ENCODE results near the gene FREM1.
"Not testable (repeated sequence)": the region's sequence is repeated elsewhere in the genome, so short reads cannot be mapped to it uniquely, and the experiment has no call there.

Gene FREM1, protein sequence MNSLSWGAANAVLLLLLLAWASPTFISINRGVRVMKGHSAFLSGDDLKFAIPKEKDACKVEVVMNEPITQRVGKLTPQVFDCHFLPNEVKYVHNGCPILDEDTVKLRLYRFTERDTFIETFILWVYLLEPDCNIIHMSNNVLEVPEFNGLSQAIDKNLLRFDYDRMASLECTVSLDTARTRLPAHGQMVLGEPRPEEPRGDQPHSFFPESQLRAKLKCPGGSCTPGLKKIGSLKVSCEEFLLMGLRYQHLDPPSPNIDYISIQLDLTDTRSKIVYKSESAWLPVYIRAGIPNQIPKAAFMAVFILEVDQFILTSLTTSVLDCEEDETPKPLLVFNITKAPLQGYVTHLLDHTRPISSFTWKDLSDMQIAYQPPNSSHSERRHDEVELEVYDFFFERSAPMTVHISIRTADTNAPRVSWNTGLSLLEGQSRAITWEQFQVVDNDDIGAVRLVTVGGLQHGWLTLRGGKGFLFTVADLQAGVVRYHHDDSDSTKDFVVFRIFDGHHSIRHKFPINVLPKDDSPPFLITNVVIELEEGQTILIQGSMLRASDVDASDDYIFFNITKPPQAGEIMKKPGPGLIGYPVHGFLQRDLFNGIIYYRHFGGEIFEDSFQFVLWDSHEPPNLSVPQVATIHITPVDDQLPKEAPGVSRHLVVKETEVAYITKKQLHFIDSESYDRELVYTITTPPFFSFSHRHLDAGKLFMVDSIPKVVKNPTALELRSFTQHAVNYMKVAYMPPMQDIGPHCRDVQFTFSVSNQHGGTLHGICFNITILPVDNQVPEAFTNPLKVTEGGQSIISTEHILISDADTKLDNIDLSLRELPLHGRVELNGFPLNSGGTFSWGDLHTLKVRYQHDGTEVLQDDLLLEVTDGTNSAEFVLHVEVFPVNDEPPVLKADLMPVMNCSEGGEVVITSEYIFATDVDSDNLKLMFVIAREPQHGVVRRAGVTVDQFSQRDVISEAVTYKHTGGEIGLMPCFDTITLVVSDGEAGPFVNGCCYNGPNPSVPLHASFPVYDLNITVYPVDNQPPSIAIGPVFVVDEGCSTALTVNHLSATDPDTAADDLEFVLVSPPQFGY (N-terminal part only)

DNA sequence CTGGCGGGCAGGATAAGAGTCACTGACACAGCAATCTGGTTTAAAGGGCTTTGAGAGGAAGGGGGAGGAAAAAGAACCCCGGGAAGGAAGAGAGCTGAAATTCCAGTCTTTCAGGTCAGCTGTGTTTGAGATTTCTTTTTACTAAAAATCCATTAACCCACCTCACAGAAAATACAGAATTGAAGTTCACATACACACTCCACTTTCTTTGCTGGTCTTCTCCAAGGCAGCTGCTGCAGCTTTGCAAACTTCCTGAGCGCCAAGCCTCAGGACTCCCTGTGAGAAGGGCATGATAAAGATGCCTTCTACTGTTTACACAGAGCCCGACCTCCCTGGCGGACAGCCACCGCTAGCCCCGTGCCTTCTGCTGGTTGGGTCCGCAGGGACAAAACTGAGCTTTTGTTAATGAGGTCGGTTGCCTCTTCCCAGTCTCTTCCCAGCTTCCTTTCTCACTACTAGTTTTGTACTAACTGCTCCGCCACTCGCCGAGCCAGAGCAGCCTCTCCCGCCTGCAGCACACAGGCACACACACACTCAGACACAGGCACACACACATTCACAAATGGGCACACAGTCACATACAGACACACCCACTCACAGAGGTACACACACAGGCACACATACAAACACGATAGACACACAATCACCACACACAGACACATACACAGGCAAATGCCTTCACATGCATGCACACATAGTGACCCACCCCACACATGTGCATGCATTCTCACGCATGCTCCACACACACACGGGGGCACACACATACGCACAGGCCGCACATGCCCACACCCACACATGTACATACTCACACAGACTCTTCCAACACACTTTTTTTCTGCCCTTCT lies at the start of gene FREM1:
Gene FREM1, minus strand, starts transcription at position 468 of the 845 bp plus-strand sequence. CDS start 41,451 bp downstream, outside the sequence.
- DNase-seq, result no peak

DNA sequence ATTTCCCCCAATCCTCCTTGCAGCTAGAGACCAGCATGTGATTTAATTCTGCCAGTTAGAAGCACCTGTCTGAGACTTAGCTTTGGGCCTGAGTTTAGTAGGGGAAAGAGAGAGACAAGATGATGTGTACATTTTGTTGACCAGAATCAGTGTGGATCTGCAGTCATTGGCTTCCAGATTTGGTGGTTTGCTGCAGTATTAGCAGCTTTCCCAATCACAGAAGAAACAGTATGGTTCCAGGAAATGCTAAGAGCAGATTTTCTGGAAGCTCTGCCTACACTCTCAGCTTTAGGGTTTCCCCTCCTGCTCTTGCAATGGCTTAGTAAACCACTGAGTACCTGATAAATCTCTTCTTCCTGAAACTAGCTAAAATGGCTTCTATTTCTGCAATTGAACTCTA lies 48.8 kb upstream of the FREM1 start:
- DNase-seq, result no peak

DNA sequence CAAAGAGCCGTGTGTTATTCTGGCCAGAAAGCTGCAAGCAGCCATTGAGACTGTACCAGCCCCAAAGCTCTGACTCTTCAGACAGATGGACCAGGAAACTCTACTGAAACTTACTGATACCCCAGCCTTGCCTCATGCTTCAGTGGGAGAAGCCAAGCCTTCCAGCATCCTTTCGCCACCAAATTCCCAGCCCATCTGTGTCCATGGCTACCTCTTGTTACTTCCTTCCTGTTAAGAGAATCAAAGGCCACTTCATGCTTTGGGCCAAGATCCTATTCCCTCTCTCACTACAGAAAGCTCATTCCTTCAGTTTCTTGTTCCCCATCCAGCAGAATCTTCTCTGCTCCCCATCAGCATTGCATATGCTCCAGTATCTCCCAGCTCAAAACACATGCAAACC lies 46.9 kb upstream of the FREM1 start:
- no peak for DNase-seq

DNA sequence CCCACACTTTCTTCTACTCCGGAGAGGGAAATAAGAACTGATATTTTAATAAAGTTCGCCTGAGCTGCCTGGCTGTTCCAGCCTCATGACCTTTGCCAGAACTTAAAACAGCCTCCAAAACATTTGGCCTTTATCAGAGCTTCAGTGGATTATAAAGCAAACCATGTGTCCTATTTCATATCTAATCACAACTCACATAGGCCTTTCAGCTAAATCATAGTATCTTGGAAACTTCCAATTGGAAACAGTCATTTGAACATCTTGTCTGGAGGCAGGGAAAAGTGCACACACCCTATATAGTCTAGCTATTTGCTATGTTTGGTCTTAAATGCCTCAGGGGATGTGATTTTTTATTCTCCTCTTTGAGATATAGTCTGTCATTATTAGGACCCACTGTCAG lies 46.0 kb upstream of the FREM1 start:
- no peak for DNase-seq

DNA sequence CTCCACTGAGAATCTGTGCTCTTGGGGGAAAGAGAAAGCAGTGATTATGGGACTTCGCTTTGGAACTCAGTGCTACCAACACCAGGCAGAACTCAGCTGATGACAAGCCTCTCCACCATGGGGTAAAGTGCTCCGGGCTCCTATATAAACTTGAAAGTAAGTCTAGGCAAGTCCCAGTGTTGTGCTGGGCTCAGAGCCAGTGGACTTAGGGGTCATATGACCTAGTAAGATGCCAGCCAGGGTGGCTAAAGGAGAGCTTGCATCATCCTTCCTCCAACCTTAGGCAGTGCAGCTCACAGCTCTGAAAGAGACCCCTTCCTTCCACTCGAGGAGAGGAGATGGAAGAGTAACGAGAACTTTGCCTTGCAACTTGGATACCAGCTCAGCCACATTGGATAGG lies 35.1 kb upstream of the FREM1 start:
- no peak for DNase-seq

DNA sequence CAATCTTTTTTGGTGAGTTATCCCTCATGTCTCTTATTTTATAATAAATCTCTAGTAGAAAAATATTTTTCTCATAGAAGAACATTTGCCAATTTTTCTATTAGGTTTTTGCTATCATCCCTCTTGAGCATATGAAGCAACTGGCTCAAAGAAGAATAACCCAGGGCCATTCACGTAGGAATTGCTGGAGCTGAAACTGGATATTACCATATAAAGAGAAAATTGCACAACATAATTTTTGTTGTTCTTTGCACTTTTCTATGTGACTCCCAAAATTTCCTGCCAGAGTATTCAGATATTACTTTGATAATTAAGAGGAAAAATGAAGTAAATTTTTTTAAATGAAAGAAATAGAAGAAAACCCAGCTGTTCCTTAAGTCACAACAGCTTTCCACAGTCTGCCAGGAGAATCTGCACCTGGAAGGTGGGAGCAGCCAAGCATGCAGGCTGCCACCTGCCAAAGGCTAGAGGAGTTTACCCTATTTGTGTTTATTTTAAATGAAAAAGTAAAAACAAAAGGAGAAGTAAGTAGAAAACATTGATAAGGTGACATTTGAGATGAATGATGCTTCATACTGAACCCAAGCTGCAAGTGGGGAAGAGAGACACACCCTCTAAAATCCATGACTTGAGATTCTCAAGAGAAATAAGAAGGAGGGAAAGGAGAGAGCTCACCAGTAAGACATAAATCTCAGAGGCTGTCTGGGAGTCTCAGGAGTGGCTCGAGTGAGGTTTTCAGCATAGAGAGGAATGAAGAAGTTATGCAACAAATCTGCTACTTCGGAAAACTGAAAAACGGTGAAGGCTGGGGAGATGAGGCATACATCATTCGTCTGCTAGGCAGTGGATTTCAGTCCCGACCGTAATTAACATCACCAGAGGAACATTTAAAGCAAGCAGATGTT lies 31.5 kb upstream of the FREM1 start:
- DNase-seq, result no peak

DNA sequence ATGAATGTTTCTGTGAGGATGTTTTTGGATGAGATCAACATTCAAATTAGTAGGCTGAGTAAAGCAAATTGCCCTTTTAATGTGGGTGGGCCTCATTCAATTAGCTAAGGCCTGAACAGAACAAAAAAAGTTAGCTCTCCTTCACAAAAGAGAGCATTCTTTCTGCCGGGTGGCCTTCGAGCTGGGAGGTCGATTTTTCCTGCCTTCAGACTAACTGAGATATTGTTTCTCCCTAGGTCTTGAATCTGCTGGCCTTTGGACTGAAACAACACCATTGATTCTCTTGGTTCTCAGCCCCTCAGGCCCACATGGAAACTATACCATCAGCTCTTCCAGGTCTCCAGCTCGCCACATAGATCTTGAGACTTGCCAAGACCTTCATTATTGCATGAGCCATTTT lies 29.1 kb upstream of the FREM1 start:
- DNase-seq, result no peak

DNA sequence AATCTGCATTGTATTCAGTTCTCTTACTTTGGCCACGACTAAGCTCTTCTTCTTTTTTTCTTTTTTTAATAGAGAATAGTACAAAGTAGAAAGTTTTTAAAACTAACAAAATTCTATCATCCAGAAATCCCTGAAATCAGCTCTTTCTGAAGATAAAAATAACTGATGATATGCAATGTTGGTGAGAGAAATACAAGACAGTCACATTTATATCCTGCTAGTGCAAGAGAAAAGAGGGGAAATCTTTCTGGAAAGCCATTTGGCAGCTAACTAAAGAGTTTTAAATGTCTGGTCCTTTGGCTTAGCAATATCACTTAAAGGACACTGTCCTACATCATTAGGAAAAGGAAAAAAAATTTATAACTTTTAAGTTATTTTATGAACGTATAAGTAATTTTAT lies 27.0 kb upstream of the FREM1 start:
- DNase-seq, result no peak

DNA sequence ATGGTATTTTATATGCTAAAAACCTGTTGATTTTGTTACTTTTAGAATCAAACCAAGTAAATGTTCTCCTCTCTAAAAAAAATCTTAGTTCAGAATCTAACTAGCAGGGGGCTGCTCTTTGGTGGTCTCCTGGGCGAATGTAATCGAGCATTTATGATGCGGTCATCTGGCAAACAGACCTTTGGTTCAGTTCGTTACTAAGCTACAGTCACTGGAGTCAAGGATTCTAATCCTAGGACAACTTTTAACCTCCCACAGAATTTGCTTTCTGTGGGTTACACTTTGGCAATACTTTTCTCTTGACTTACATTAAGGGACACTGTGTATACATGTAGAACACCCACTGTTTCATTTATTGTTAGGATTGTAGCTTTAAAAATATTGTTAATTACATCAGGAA lies 26.3 kb upstream of the FREM1 start:
- no peak for DNase-seq

DNA sequence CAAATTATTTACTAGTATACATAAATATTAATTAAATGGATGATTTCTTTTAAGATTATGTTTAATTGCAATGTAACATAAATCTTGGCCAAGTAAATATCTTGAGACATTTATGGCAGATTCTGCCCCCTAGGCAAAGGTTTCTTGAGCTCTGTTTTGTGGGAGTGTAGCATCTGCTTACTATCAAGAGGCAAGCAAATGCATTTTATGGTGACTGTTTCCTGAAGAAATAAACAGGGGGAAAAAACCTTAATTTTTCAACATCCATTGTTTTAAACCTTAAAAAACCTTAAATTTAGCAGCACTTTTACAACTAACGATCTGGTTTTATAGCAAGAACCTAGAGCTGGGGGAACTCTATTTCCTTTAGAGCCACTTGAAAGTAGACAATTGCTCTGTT lies 25.7 kb upstream of the FREM1 start:
- no peak for DNase-seq

DNA sequence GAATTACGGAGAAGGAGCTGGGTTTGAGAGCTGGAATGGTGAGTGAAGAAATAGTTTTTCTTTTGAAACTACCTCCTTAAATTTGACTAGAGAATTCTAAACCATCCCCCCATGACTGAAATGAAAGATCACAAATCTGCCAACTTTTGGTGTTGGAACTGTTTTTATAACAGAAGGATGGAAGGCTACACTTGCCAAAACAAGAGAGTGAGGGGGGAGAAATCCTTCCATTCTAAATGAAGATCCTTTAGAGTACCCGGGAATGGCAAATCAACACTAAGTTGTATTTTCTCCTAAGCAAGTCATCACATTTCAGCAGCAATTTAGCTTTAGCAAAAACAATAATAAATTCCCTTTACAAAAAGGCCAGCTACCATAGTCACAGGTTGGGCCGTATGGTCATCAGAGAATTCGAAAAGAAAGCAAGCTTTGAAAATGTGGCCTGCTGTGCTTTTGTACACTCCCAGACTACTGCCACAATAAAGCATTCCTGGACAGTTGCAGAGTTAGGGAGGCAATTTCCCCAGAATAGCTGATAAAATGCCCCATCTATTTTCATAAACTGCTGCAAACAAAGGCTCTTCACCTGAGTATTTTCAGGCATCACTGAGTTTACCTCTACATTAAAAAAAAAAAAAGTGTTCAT lies 25.0 kb upstream of the FREM1 start:
- no peak for DNase-seq

DNA sequence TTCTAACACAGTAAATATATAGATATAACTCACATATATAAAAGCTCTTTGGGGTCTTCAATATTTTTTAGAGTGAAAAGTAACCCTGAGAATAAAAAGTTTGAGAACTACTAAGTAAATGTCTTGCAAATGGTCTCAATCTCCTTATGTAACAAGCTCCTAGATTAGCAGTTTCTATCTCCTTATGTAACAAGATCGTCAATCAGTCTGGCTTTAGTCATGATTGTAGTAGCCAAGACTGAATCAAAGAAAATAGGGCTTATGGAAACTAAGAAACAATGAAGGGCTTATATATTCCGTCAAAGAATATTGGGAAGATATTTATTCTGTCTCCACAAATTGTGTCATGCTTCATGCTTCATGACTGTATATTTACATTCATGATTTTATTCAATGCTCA lies 22.4 kb upstream of the FREM1 start:
- no peak for DNase-seq

DNA sequence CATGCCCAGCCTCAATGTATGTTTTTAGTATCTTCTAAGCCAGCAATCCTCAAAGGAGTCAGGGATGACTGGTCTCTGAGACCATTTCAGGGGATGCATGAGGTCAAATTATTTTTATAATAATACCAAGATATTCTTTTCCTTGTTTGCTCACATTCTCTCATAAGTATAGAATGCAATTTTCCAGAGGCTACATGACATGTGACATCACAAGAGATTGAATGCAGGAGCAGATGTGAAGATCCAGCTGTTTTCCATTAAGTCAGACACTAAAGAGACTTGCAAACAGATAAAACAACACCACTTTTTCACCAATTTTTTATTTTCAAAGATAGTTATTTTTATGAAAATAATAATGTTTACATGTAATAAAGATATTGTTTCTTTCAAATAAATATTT lies 22.0 kb upstream of the FREM1 start:
- no peak for DNase-seq

DNA sequence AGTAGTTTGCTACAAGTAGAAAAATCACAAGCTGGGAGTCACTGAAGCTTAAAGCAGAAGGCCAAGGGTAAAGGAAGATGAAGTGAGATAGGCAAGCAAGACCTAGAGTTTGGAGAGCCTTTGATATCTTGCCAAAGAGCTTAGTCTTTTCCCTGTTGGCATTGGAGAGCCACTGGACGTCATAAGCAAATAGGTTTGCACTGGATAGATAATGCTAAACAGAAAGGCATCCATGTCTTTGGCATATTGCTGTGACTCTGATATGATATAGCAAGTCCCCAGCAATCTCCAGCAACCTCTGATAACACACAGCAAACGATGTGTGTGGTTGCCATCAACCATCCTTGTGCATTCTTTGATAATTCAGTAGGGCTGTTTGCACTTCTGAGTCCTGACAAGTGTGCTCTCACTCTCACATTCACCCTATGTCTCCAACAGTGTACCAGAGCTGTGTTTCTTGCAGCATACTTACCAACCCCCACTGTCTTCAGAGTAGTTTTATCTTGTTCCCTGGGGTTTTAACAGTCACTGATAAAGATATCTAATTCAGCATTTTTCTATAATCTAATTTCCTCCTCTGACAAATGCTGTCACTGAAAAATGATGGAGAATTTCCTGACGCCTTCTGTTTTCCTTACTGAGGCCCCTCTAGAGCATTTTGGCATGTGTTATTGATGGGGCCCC lies 16.9 kb upstream of the FREM1 start:
- no peak for DNase-seq

DNA sequence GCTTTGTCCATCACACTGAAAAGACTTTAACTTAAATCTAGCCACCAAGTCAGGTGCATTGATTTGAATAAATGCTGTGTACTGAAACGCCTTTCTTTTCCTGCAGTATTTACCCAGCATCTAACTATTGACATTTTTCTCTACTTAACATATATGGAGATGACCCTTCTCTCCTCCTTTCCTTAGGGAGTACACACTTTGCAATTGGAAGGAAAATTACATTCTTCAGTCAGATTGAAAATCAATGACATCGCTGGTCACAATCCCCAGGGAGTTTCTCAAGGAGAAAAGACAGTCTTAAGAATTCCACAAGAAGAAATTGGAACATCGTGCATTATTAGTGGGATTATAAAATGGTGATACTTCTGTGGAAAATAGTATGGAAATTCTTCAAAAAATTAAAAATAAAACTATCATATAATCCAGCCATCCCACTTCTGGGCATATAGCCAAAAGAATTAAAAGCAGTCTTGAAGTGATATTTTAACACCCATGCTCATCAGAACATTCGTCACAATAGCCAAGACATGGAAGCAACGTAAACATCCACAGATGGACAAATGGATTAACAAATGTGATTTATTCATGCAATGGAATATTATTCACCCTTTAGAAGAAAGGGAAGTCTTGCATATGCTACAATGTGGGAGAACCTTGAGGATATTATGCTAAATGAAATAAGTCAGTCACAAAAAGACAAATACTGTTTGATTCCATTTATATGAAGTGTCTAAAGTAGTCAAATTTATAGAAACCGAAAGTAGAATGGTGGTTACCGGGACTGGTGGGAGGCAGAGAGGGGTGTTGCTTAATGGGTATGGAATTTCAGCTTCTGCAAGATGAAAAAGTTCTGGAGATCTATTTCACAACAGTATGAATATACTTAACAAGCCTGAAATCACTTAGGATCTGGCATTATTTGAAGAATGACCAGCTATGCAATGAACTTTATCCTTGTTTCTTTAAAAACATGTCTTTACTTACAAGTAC lies 14.3 kb upstream of the FREM1 start:
- no peak for DNase-seq

DNA sequence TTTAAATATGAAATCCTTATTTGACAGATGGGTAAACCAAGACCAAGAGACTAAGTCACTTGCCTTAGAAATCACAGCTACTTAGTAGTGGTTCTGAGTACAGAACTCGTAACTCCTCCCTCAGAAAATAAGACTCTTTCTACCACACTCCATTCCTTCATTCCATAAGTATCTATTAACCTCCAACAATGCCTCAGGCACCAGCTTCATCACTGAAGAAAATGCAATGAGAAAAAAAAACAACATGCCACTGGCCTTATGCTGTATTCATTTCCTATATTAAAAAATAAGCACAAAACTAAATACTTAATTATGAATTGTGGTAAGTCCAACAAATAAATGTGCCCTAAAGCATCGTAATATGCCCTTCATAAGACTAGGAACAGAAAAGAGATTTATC lies 13.5 kb upstream of the FREM1 start:
- DNase-seq, result no peak

DNA sequence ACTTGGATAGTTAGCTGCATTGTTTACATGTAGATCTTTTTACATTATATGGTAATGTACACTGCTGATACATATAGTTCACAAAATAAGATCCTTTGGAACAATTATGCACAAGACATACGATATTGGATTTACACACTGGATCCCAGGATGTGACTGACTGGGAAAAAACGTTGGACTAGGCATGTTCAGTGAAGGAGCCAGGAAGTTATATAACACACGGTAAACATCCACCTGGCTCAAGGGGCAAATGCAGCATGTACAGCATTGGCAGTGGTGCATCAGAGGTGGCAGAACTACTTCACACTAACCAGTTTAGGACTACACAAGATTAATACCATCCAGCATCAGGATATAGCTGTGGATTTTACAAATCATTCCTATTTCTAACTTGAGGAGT lies 10.6 kb upstream of the FREM1 start:
- DNase-seq, result not testable (repeated sequence)

DNA sequence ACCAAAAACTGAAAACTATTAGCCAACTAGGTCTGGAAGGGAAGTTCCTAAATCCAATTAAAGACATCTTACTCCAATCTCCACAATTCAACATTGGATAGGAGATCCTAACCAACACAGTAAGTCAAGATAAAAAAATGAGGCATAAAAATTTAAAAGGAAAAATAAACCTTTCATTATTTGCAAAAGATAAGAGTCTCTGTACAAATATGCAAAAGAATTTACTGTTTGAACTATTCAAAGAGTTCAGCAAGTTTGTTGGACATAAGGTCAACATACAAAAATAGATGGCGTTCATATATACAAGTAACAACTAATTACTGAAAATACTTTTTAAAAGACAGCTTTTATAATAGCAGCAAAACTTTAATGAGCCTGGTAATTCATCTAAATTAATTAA lies 3.1 kb upstream of the FREM1 start:
- DNase-seq, result no peak

DNA sequence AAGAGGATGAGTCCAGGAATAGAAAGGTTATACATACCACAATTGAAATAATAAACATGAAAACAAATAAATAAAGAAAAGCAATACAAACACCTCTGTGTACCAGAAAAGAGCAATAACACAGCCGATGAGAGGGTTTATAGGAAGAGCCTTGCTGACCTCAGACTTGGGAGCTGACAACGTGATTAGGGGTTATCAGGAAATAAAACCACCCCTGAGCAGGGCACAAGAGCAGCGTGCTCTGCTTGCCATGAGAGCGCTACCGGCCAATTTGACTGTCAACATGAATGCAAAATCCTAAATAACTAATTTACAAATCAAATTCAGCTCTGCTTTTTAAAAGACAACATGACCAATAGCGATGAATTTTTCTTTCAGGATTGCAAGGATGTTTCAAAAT lies 2.6 kb upstream of the FREM1 start:
- no peak for DNase-seq

Measured in NCI-H524 treated with DMSO at 0.1 percent for 48 hours (cell line).